Activated effector memory CD4-positive, alpha-beta T cell treated with anti-CD3 and anti-CD28 coated beads, Interleukin-2, amount 50 U/mL, for 16 hours (primary cell): Measurements from ENCODE around the gene ADAMTSL1.

Source experiments
- DNase-seq: peaks from one replicate; pipeline ENCODE4 v3.0.0-alpha.2; 2020

Gene ADAMTSL1

GRCh38 chr9:18673179-18673578, 199.2 kb downstream of the ADAMTSL1 start:
- no peak for DNase-seq

- no peak for DNase-seq
Measured at GRCh38 chr9:18675332-18675731, 201.4 kb downstream of the ADAMTSL1 start.

GRCh38 chr9:18675973-18676372, 202.0 kb downstream of the ADAMTSL1 start:
- DNase-seq, result no peak

- DNase-seq, result no peak
Measured at GRCh38 chr9:18676525-18676924, 202.6 kb downstream of the ADAMTSL1 start.

- no peak for DNase-seq
Measured at GRCh38 chr9:18678821-18679590, 205.1 kb downstream of the ADAMTSL1 start.

- no peak for DNase-seq
Measured at GRCh38 chr9:18682907-18683306, 209.0 kb downstream of the ADAMTSL1 start.

GRCh38 chr9:18683312-18683711, 209.4 kb downstream of the ADAMTSL1 start:
- DNase-seq, result no peak

- no peak for DNase-seq
Measured at GRCh38 chr9:18683851-18684250, 209.9 kb downstream of the ADAMTSL1 start.

- no peak for DNase-seq
Measured at GRCh38 chr9:18684593-18685317, 210.8 kb downstream of the ADAMTSL1 start.

GRCh38 chr9:18688581-18689565, 214.9 kb downstream of the ADAMTSL1 start:
- DNase-seq, result no peak

- DNase-seq, result no peak
Measured at GRCh38 chr9:18689921-18690320, 216.0 kb downstream of the ADAMTSL1 start.

GRCh38 chr9:18692268-18692667, 218.3 kb downstream of the ADAMTSL1 start:
- DNase-seq, result no peak

GRCh38 chr9:18692962-18693361, 219.0 kb downstream of the ADAMTSL1 start:
- no peak for DNase-seq

- DNase-seq, result no peak
Measured at GRCh38 chr9:18694959-18695668, 221.2 kb downstream of the ADAMTSL1 start.

- DNase-seq, result no peak
Measured at GRCh38 chr9:18698992-18699391, 225.0 kb downstream of the ADAMTSL1 start.

GRCh38 chr9:18699764-18700163, 225.8 kb downstream of the ADAMTSL1 start:
- DNase-seq, result no peak

- DNase-seq, result no peak
Measured at GRCh38 chr9:18700714-18701113, 226.8 kb downstream of the ADAMTSL1 start.

- DNase-seq, result no peak
Measured at GRCh38 chr9:18703151-18703900, 229.4 kb downstream of the ADAMTSL1 start.

GRCh38 chr9:18703901-18704379, 230.0 kb downstream of the ADAMTSL1 start:
- DNase-seq, result no peak

GRCh38 chr9:18705796-18706392, 231.9 kb downstream of the ADAMTSL1 start:
- no peak for DNase-seq

- no peak for DNase-seq
Measured at GRCh38 chr9:18706648-18707047, 232.7 kb downstream of the ADAMTSL1 start.
